Upper lobe of right lung (tissue), 1 donor: ENCODE measurements around the gene RFX5. TPM values are rescaled to one million over a fixed set of nuclear protein-coding genes. Genes with fewer than 3 reads are reported as not detected.

Source experiments
- ATAC-seq: fragments of 200-7000 bp; cut with Tn5 transposase; one replicate; pipeline ENCODE4 v1.9.1; 2020; ENCODE audit warnings: mild to moderate bottlenecking, moderate library complexity
- DNase-seq: peaks from one replicate; pipeline ENCODE4 v3.0.0-alpha.2; 2020
- H3K27ac ChIP-seq: fragments of 200-600 bp; one replicate; pipeline ENCODE4 v1.8.0; 2022
- H3K27me3 ChIP-seq: fragments of 200-600 bp; one replicate; pipeline ENCODE4 v1.8.0; 2022; ENCODE audit warnings: mild to moderate bottlenecking
- H3K36me3 ChIP-seq: fragments of 200-600 bp; one replicate; pipeline ENCODE4 v1.8.0; 2022
- H3K4me1 ChIP-seq: fragments of 200-600 bp; one replicate; pipeline ENCODE4 v1.8.0; 2022
- H3K4me3 ChIP-seq: fragments of 200-600 bp; one replicate; pipeline ENCODE4 v1.8.0; 2022; ENCODE audit warnings: mild to moderate bottlenecking
- H3K9me3 ChIP-seq: fragments of 200-600 bp; one replicate; pipeline ENCODE4 v1.8.0; 2022
- intact Hi-C: fragments of 100-400 bp; cut with DNase I; formaldehyde crosslinking; loops from one replicate; pipeline ENCODE4 v1.11.0; 2022
- total RNA-seq: library from RNA; stranded (reverse); fragmentation: NEBNext Ultra II Directional; extraction: Animal tissue kit (Norgen Biotek cat#: 25700); gene quantifications from one replicate; pipeline ENCODE4 v1.2.1, GENCODE V29; 2021
- TF ChIP-seq, protein P1 (sequence below): fragments of 200-600 bp; IDR thresholded peaks from one replicate; pipeline ENCODE4 v1.8.0; 2022; ENCODE audit warnings: antibody characterized with exemption
- donor health status: DM: no; HTN: yes; CAD: no; lungs with severe emphysema.

Gene RFX5
- total RNA-seq, 1 donor from 2014 or later: 45.8 TPM

DNA sequence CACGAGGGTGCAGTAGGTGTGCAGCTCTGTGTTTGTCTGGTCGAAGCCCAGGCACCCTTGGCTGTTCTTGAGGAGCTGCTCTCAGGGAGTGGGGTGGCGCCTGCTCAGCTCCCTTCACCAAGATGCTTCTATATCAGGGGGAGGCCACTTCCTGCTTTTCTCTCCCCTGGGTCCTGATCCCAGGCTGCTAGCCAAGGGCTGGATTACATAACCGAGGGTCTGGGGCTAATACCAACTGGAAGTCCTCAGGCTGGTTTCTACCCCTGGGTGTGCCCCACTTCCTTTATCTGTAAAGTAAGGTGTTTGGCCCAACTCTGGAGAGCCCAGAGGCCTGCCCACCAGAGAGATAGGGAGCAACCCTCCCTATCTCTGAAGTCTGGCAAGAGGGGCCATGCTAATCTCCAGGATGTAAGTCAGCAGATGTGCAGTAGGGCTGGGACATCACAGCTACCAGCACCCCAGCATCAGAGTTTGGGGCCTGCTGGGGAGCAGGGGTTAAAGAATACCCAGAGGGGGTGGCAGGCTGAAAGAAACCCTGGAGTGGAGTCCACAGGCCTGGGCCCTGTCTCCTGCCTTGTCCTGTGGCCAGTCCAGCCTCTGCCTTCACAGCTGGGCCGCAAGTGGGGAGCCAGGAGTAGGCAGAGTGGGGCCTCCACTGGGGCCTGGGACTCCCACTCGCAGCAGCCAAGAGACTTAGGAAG, 23.3 kb upstream of the RFX5 start:
- DNase-seq (peak; percentile 76), ATAC-seq (peak; percentile 45)
- TF ChIP-seq, protein P1, sequence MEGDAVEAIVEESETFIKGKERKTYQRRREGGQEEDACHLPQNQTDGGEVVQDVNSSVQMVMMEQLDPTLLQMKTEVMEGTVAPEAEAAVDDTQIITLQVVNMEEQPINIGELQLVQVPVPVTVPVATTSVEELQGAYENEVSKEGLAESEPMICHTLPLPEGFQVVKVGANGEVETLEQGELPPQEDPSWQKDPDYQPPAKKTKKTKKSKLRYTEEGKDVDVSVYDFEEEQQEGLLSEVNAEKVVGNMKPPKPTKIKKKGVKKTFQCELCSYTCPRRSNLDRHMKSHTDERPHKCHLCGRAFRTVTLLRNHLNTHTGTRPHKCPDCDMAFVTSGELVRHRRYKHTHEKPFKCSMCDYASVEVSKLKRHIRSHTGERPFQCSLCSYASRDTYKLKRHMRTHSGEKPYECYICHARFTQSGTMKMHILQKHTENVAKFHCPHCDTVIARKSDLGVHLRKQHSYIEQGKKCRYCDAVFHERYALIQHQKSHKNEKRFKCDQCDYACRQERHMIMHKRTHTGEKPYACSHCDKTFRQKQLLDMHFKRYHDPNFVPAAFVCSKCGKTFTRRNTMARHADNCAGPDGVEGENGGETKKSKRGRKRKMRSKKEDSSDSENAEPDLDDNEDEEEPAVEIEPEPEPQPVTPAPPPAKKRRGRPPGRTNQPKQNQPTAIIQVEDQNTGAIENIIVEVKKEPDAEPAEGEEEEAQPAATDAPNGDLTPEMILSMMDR: no peak
- Histone ChIP-seq H3K4me3 (peak overlapping the region; percentile 61), H3K4me1 (peaks cover 31% of the 10 kb centered on the region), H3K36me3 (peaks cover 30% of the 10 kb centered on the region), H3K27me3 (no peaks in the 10 kb centered on the region), H3K27ac (peak overlapping the region; percentile 82), H3K9me3 (no peaks in the 10 kb centered on the region)
- intact Hi-C loops: no loop called here

- peak overlapping the region; percentile 82 for H3K27ac ChIP-seq
- peak overlapping the region; percentile 61 for H3K4me3 ChIP-seq
- intact Hi-C loops: no loop called here
- H3K36me3 ChIP-seq: peaks cover 38% of the 10 kb centered on the region
- H3K9me3 ChIP-seq: no peaks in the 10 kb centered on the region
- DNase-seq (no peak), ATAC-seq (no peak)
- H3K4me1 ChIP-seq: peaks cover 31% of the 10 kb centered on the region
- TF ChIP-seq, protein P1: no peak
- no peaks in the 10 kb centered on the region for H3K27me3 ChIP-seq
Observed at GRCh38 chr1:151369621-151370048, 22.6 kb upstream of the RFX5 start.

- intact Hi-C loops: no loop called here
- Histone ChIP-seq H3K27ac (peak overlapping the region; percentile 82), H3K9me3 (no peaks in the 10 kb centered on the region), H3K27me3 (no peaks in the 10 kb centered on the region), H3K36me3 (peaks cover 41% of the 10 kb centered on the region), H3K4me3 (no peak overlapping the region), H3K4me1 (peaks cover 31% of the 10 kb centered on the region)
- TF ChIP-seq, protein P1: no peak
- ATAC-seq (no peak), DNase-seq (no peak)
Observed at GRCh38 chr1:151369302-151369610, 22.2 kb upstream of the RFX5 start.

DNA sequence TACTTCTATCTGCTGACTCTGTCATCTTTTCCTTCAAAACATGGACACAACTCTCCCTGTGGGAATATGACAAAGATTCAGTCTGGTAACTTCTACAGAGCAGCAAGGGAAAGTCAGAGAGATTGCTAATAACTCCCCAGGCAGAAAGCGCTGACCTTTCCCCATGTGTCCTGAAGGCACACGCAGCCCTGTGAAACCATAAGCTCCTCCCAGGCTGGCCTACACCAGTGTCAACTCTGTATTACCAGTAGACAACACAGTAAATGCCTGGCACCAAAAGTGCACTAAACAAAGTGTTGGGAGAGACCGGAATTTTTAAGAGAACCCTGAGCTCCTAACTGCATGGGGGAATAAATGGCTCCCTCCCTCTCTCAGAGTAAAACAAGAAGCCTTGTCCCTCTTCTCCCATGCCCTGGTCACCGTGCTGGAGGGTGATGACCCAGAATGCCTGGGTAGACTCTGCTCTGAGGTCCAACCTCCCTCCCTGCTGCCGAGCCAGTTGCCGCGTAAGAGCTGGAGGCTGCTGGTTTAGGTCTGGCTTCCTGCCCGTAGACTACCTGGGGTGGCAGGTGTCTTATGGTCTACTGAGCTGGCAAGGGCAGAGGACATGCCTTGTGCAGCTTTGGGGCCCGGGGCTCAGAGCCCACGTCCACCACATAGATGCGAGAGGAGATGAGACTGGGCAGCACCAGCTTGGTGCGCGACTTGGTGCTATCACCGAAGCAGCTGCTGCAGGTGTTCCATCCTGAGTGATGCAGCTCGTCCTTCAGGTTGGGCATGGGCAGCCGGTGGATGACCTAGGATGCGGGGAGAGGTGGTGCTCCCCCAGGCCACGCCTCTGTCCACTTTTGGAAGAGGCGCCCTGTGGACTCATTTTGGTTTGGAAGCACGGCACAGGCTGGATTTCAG, 21.6 kb upstream of the RFX5 start:
- TF ChIP-seq, protein P1: no peak
- H3K27me3 ChIP-seq: no peaks in the 10 kb centered on the region
- no peak overlapping the region for H3K4me3 ChIP-seq
- intact Hi-C loops: no loop called here
- peaks cover 31% of the 10 kb centered on the region for H3K4me1 ChIP-seq
- DNase-seq (no peak), ATAC-seq (no peak)
- peaks cover 45% of the 10 kb centered on the region for H3K36me3 ChIP-seq
- H3K27ac ChIP-seq: peak overlapping the region; percentile 82
- no peaks in the 10 kb centered on the region for H3K9me3 ChIP-seq

DNA sequence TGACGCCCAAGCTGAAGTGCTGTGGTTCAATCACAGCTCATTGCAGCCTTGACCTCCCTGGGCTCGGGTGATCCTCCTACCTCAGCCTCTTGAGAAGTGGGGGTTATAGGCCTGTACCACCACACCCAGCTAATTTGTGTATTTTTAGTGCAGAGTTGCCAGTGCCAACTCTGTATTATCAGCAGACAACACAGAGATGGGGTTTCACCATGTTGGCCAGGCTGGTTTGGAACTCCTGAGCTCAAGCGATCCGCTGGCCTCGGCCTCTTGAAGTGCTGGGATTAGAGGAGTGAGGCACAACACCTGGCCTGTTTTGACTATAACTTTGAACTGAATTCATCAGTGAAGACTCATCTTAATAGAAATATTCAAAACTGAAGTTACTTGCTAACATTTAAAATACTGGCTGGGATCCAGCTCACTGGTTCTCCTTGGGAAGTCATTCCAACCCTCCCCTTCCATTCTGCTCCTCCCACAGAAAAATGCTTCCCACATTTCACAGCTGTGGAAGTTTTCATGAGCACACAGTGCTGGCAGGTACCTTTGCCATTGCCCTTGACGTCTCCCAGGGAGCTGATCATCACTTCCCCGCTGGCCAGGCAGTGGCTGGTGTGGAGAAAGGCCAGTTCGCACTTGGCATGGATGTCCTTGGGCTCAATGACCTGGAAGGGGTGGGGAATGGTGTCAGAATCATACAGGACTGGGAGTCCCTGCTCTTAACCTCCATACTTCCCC, 20.8 kb upstream of the RFX5 start:
- TF ChIP-seq, protein P1: no peak
- H3K36me3 ChIP-seq: peaks cover 45% of the 10 kb centered on the region
- intact Hi-C loops: no loop called here
- peaks cover 31% of the 10 kb centered on the region for H3K4me1 ChIP-seq
- H3K27ac ChIP-seq: no peak overlapping the region
- no peaks in the 10 kb centered on the region for H3K27me3 ChIP-seq
- ATAC-seq: no peak
- no peak overlapping the region for H3K4me3 ChIP-seq
- no peak for DNase-seq
- no peaks in the 10 kb centered on the region for H3K9me3 ChIP-seq
